Ishikawa (cell line): ENCODE data around the gene TSTD1.

Experiments used
- CEBPB ChIP-seq: IDR thresholded peaks from 2 replicates; pipeline ENCODE4 v1.6.1; 2012
- EP300 ChIP-seq: IDR thresholded peaks from 2 replicates; pipeline ENCODE4 v1.6.1; 2012; ENCODE audit warnings: borderline replicate concordance
- FOXM1 ChIP-seq: IDR thresholded peaks from 2 replicates; pipeline ENCODE4 v1.6.1; 2012; ENCODE audit warnings: low read depth, borderline replicate concordance
- MAX ChIP-seq: IDR thresholded peaks from 2 replicates; pipeline ENCODE4 v1.6.1; 2012
- RAD21 ChIP-seq: IDR thresholded peaks from 2 replicates; pipeline ENCODE4 v1.6.1; 2012; ENCODE audit warnings: low read depth
- REST ChIP-seq: IDR thresholded peaks from 2 replicates; pipeline ENCODE4 v1.6.1; 2012; ENCODE audit warnings: low read depth, mild to moderate bottlenecking
- ZBTB7A ChIP-seq: IDR thresholded peaks from 2 replicates; pipeline ENCODE4 v1.6.1; 2012; ENCODE audit warnings: low read depth

- TF ChIP-seq FOXM1 (no peak; the same call in 1 of the 2 replicates), RAD21 (no peak), MAX (peak; percentile 93), CEBPB (no peak), EP300 (no peak), REST (no peak), ZBTB7A (no peak)
Observed at GRCh38 chr1:161021165-161021969, 17.4 kb downstream of the TSTD1 start.
